Measurements from ENCODE around the gene PAK4. TPM values are rescaled to one million over a fixed set of nuclear protein-coding genes. Genes with fewer than 3 reads are reported as not detected.
A peak's percentile ranks its signal among the peaks of the same experiment; 100 is the strongest.

The PAK4 gene
- total RNA-seq, 1 donor from 2014 or later, result 52.1 TPM

DNA sequence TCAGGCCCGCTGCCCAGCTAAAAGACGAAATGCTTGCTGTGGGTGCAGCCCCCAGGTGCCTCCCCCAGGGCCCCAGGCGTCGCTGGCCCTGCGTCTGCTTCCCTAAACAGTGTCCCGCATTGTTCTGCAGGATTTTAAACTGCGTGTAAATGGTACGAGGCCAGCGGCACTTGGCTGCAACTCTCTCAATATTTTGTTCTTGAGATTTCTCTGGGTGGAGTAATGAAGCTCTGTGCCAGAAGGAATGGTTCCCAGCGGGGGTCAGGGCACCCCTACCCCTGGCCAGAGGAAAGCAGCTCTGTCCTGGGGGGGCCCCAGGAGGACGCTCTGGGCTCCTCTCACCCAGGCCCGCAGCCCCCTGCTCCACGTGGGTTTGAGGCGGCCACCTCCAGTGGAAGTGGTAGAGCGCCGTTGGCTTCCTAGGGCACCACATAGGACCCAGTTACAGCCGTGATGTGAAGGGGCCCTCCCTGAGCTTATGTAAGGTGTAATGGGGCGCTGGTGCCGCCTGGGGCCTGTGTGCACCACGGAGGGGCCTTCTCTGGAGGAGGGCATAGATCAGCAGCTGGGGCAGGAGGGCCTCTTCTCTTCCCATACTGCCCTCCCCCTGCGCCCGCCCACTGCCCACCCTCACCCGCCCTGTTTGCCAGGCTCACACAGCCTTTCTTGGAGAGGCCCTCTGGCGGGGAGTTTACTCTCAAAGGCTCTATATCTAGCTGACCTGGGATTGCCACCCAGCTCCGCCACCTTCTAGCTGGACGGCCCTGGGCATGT is 19.8 kb downstream of the PAK4 start:
- Mint-ChIP-seq H3K36me3 (peaks cover 12% of the 10 kb centered on the region), H3K4me3 (peak overlapping the region; percentile 35), H3K27ac (peak overlapping the region; percentile 78), H3K27me3 (no peaks in the 10 kb centered on the region), H3K9me3 (no peaks in the 10 kb centered on the region), H3K4me1 (ENCODE audit: unreplicated experiment) (peaks cover 36% of the 10 kb centered on the region)
- no peak for DNase-seq (ENCODE audit: extremely low spot score, unreplicated experiment)
- TF ChIP-seq, protein P1, sequence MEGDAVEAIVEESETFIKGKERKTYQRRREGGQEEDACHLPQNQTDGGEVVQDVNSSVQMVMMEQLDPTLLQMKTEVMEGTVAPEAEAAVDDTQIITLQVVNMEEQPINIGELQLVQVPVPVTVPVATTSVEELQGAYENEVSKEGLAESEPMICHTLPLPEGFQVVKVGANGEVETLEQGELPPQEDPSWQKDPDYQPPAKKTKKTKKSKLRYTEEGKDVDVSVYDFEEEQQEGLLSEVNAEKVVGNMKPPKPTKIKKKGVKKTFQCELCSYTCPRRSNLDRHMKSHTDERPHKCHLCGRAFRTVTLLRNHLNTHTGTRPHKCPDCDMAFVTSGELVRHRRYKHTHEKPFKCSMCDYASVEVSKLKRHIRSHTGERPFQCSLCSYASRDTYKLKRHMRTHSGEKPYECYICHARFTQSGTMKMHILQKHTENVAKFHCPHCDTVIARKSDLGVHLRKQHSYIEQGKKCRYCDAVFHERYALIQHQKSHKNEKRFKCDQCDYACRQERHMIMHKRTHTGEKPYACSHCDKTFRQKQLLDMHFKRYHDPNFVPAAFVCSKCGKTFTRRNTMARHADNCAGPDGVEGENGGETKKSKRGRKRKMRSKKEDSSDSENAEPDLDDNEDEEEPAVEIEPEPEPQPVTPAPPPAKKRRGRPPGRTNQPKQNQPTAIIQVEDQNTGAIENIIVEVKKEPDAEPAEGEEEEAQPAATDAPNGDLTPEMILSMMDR (conservative IDR thresholded peaks at IDR 0.05), result no peak

DNA sequence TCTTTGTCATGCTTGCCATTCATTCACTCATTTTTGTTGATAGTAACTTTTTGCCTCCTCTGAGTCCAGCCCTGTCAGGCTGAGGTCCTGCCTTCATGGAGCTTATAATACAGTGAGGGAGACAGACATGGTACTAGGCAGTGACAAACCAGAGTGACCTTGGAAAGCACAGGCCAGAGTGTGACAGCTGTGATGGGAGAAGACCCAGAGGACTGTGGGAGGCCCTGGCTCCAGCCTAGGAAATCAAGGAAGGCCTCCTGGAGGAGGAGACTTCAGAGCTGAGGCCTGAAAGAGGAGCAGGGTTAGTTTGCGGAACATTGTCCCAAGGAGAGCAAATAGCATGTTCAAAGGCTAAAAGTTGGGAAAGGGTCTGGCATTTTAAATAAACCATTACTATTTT is 20.5 kb downstream of the PAK4 start:
- Mint-ChIP-seq H3K27ac (peak overlapping the region; percentile 64), H3K36me3 (peaks cover 12% of the 10 kb centered on the region), H3K27me3 (no peaks in the 10 kb centered on the region), H3K4me1 (ENCODE audit: unreplicated experiment) (peaks cover 33% of the 10 kb centered on the region), H3K4me3 (peak overlapping the region; percentile 37), H3K9me3 (no peaks in the 10 kb centered on the region)
- TF ChIP-seq, protein P1 (conservative IDR thresholded peaks at IDR 0.05), result no peak
- no peak for DNase-seq (ENCODE audit: extremely low spot score, unreplicated experiment)

DNA sequence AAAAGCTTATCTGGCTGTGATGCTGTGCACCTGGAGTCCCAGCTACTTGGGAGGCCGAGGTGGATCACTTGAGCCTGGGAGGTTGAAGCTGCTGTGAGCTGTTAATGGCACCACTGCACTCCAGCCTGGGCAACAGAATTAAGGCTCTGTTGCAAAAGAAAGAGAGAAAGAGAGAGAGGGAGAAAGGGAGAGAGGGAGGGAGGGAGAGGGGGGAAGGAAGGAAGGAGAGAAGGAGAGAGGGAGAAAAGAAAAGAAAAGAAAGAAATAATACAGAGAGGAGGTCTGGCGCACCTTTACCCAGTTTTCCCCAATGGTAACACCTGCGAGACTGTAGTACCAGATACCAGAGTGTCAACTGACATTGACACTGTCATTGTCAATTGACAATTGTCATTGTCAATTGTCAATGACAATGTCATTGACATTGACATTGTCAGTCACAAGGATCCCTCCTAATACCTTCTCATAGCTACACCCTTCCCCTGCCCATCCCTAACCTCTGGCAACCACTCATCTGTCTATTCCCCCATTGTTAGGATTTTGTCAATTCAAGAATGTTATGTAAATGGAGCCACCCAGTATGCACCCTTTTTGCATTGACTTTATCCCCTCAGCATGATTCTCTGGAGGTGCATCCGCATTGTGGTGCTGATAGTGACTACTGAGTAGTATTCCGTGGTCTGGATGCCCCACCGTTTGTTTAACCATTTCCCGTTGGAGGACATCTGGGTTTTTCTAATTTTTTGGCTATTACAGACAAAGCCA is 21.3 kb downstream of the PAK4 start:
- Mint-ChIP-seq H3K27me3 (no peaks in the 10 kb centered on the region), H3K9me3 (no peaks in the 10 kb centered on the region), H3K4me1 (ENCODE audit: unreplicated experiment) (peaks cover 35% of the 10 kb centered on the region), H3K27ac (peak overlapping the region; percentile 19), H3K4me3 (no peak overlapping the region), H3K36me3 (peaks cover 12% of the 10 kb centered on the region)
- TF ChIP-seq, protein P1 (conservative IDR thresholded peaks at IDR 0.05), result no peak
- no peak for DNase-seq (ENCODE audit: extremely low spot score, unreplicated experiment)

DNA sequence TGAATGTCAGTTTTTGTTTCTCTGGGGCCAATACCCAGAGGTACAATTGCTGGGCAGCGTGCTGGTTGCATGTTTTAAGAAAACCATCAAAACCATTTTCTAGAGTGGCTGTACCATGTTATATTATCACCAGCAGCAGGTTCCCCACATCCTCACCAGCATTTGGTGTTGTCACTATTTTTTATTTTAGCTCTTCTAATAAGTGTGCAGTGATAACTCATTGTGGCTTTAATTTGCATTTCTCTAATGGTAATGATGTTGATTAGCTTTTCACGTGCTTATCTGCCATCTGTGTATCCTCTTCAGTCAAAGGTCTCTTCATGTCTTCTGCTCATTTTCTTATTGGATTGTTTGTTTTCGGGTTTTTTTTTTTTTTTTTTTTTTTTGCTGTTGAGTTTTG is 21.9 kb downstream of the PAK4 start:
- Mint-ChIP-seq H3K9me3 (no peaks in the 10 kb centered on the region), H3K4me1 (ENCODE audit: unreplicated experiment) (peaks cover 39% of the 10 kb centered on the region), H3K4me3 (no peak overlapping the region), H3K27me3 (no peaks in the 10 kb centered on the region), H3K27ac (peak overlapping the region; percentile 19), H3K36me3 (peaks cover 16% of the 10 kb centered on the region)
- TF ChIP-seq, protein P1 (conservative IDR thresholded peaks at IDR 0.05), result no peak
- DNase-seq (ENCODE audit: extremely low spot score, unreplicated experiment), result no peak

DNA sequence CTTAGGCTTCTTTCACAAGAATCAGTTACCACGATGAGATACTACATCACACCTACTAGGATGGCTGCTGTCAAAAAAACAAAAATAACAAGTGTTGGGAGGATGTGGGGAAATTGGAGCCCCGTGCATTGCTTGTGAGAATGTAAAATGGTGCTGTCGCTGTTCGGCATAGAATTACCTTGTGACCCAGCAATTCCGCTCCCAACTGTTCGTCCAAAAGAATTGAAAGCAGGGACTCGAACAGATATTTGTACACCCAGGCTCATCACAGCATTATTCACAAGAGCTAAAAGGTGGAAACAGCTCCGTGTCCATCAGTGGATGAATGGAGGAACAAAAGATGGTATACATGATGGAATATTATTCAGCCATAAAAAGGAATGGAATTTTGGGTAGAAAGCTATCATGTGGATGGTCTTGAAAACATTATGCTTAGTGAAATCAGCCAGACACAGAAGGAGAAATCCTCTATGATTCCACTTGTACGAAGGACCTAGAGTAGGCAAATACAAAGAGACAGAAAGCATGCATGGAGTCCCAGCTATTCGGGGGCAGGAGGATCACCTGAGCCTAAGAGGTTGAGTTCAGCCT is 23.4 kb downstream of the PAK4 start:
- Mint-ChIP-seq H3K4me3 (no peak overlapping the region), H3K4me1 (ENCODE audit: unreplicated experiment) (peaks cover 38% of the 10 kb centered on the region), H3K27me3 (no peaks in the 10 kb centered on the region), H3K9me3 (peaks cover 3% of the 10 kb centered on the region), H3K27ac (no peak overlapping the region), H3K36me3 (peaks cover 19% of the 10 kb centered on the region)
- no peak for DNase-seq (ENCODE audit: extremely low spot score, unreplicated experiment)
- TF ChIP-seq, protein P1 (conservative IDR thresholded peaks at IDR 0.05), result no peak

All from type B pancreatic cell (in vitro differentiated cells).